ENCODE measurements around the gene AOPEP. TPM values are rescaled to one million over a fixed set of nuclear protein-coding genes. Genes with fewer than 3 reads are reported as not detected.

The AOPEP gene
- total RNA-seq, 4 donors from 2014 or later: 18.8 to 81.0 (median 32.1) TPM

GRCh38 chr9:94818178-94818541 is 91.7 kb downstream of the AOPEP start:
- no peak for TF ChIP-seq CTCF (IDR thresholded peaks at IDR 0.05; ENCODE audit: low read depth)

GRCh38 chr9:94819161-94819687 is 92.7 kb downstream of the AOPEP start:
- no peak for TF ChIP-seq CTCF (IDR thresholded peaks at IDR 0.05; ENCODE audit: low read depth)

GRCh38 chr9:94821098-94821887 is 94.8 kb downstream of the AOPEP start:
- TF ChIP-seq CTCF (IDR thresholded peaks at IDR 0.05; ENCODE audit: low read depth): no peak

- TF ChIP-seq CTCF (IDR thresholded peaks at IDR 0.05; ENCODE audit: low read depth): no peak
Observed at GRCh38 chr9:94822273-94822672, 95.8 kb downstream of the AOPEP start.

- no peak for TF ChIP-seq CTCF (IDR thresholded peaks at IDR 0.05; ENCODE audit: low read depth)
Observed at GRCh38 chr9:94823710-94824109, 97.2 kb downstream of the AOPEP start.

GRCh38 chr9:94824411-94824810 is 97.9 kb downstream of the AOPEP start:
- TF ChIP-seq CTCF (IDR thresholded peaks at IDR 0.05; ENCODE audit: low read depth): no peak

- no peak for TF ChIP-seq CTCF (IDR thresholded peaks at IDR 0.05; ENCODE audit: low read depth)
Observed at GRCh38 chr9:94824913-94825610, 98.6 kb downstream of the AOPEP start.
